CD4-positive, alpha-beta memory T cell (primary cell): ENCODE data around the gene WBP2. TPM values are rescaled to one million over a fixed set of nuclear protein-coding genes. Genes with fewer than 3 reads are reported as not detected.

ENCODE experiments used
- CTCF ChIA-PET: fragments of 350-600 bp; sonication (Branson Sonifier 250); formaldehyde crosslinking; loops from one replicate; lab custom pipeline; 2021; ENCODE audit warnings: inconsistent platforms; ENCODE audit not compliant: partially characterized antibody; lab: Charles Lee
- POLR2A ChIA-PET: fragments of 350-600 bp; sonication (Branson Sonifier 250); formaldehyde crosslinking; loops from one replicate; lab custom pipeline; 2021; ENCODE audit not compliant: partially characterized antibody; lab: Charles Lee
- DNase-seq, 5 donors: peaks; one replicate each; pipeline versions ENCODE4 v3.0.0 to v3.0.0-alpha.2; 2020 to 2022; ENCODE audit warnings: mixed read lengths in 1 of 5
- H3K27ac ChIP-seq: one replicate; pipeline ENCODE4 v1.7.0; 2013; ENCODE audit warnings: low read depth, low read length
- H3K27me3 ChIP-seq: 2 replicates; pipeline ENCODE4 v1.7.0; 2013; ENCODE audit warnings: mild to moderate bottlenecking, low read length, moderate library complexity; ENCODE audit not compliant: insufficient read depth
- H3K36me3 ChIP-seq: 2 replicates; pipeline ENCODE4 v1.7.0; 2013; ENCODE audit warnings: mild to moderate bottlenecking, low read length, moderate library complexity; ENCODE audit not compliant: insufficient read depth
- H3K4me1 ChIP-seq: 2 replicates; pipeline ENCODE4 v1.7.0; 2013; ENCODE audit warnings: mild to moderate bottlenecking, low read length, moderate library complexity; ENCODE audit not compliant: insufficient read depth
- H3K4me3 ChIP-seq, 2 donors: one replicate each; pipeline ENCODE4 v1.7.0; 2013; ENCODE audit warnings: low read length in 2 of 2, mild to moderate bottlenecking in 1 of 2
- H3K9me3 ChIP-seq, 2 donors: one replicate each; pipeline ENCODE4 v1.7.0; 2013; ENCODE audit warnings: low read length in 2 of 2, control low read depth in 1 of 2; ENCODE audit not compliant: control insufficient read depth in 1 of 2
- H3K27ac Mint-ChIP-seq, 7 donors: one replicate each; pipeline ENCODE4 v1.8.0; 2020 to 2021; ENCODE audit warnings: mixed read lengths in 7 of 7, mild to moderate bottlenecking in 6 of 7, inconsistent platforms in 3 of 7, moderate library complexity in 3 of 7
- H3K27me3 Mint-ChIP-seq, 2 donors: one replicate each; pipeline ENCODE4 v1.8.0; 2020 to 2021; ENCODE audit warnings: mixed read lengths in 2 of 2
- H3K36me3 Mint-ChIP-seq, 2 donors: one replicate each; pipeline ENCODE4 v1.8.0; 2020 to 2021; ENCODE audit warnings: mixed read lengths in 2 of 2, inconsistent platforms in 1 of 2, mild to moderate bottlenecking in 1 of 2
- H3K4me1 Mint-ChIP-seq, 4 donors: one replicate each; pipeline ENCODE4 v1.8.0; 2020 to 2021; ENCODE audit warnings: mixed read lengths in 4 of 4, mild to moderate bottlenecking in 1 of 4
- H3K4me3 Mint-ChIP-seq, 8 donors: one replicate each; pipeline ENCODE4 v1.8.0; 2020 to 2021; ENCODE audit warnings: mixed read lengths in 8 of 8, mild to moderate bottlenecking in 7 of 8, moderate library complexity in 6 of 8, inconsistent platforms in 3 of 8
- H3K9me3 Mint-ChIP-seq, 8 donors: one replicate each; pipeline ENCODE4 v1.8.0; 2020 to 2021; ENCODE audit warnings: mixed read lengths in 8 of 8, mild to moderate bottlenecking in 5 of 8, inconsistent platforms in 3 of 8, moderate library complexity in 1 of 8
- intact Hi-C: fragments of 100-400 bp; cut with micrococcal nuclease; formaldehyde crosslinking; loops from one replicate; pipeline ENCODE4 v1.15.1; 2023
- polyA plus RNA-seq, 2 donors: library from polyadenylated mRNA; unstranded; fragments of 300-500 nt; fragmentation: Illumina TruSeq; gene quantifications; one replicate each; pipeline ENCODE4 v1.2.3, GENCODE V29; 2021
- total RNA-seq, 2 experiments: library from RNA; stranded (reverse); gene quantifications; one replicate each; pipeline ENCODE4 v1.2.3, GENCODE V29; 2021

The WBP2 gene
- total and polyA plus RNA-seq, 4 experiments from 2014 or later, result 80.3 to 160 (median 143) TPM

- ChIA-PET CTCF (interaction anchor here (1.0 to 1.8 kb wide), 3 partner anchors 29 to 70 kb away, joined by 3 to 6 read pairs (median 4); no protein-coding TSS in a partner anchor), POLR2A (interaction anchor here (0.6 to 3.2 kb wide), 2 partner anchors 42 to 45 kb away, joined by 3 to 8 read pairs; no protein-coding TSS in a partner anchor)
- H3K9me3 Mint-ChIP-seq, result no peaks in the 10 kb centered on the region
- H3K9me3 ChIP-seq, result no peaks in the 10 kb centered on the region
- no peak overlapping the region for H3K4me3 ChIP-seq
- no peak overlapping the region for H3K4me3 Mint-ChIP-seq
- H3K27me3 Mint-ChIP-seq, result no peaks in the 10 kb centered on the region
- DNase-seq, result no peak
- intact Hi-C loops, result no loop called here
- peak overlapping the region in 3 of 7 donors; percentile 64 to 85 (median 83) for H3K27ac Mint-ChIP-seq
- no peaks in the 10 kb centered on the region for H3K27me3 ChIP-seq
- peaks cover 12 to 19% (median 16%) of the 10 kb centered on the region in 4 donors for H3K4me1 Mint-ChIP-seq
- no peak overlapping the region for H3K27ac ChIP-seq
- peaks cover 27 to 50% of the 10 kb centered on the region in 2 donors for H3K36me3 Mint-ChIP-seq
- H3K36me3 ChIP-seq, result peaks cover 55% of the 10 kb centered on the region
- peaks cover 18% of the 10 kb centered on the region for H3K4me1 ChIP-seq
Observed at GRCh38 chr17:75818326-75818885, 36.7 kb downstream of the WBP2 start.

GRCh38 chr17:75817571-75817970 is 37.6 kb downstream of the WBP2 start:
- DNase-seq, result no peak

GRCh38 chr17:75816693-75817092 is 38.4 kb downstream of the WBP2 start:
- intact Hi-C loops, result loop anchor here (1.0 kb wide), 1 partner anchor 20 kb away; no protein-coding TSS in a partner anchor
- CTCF ChIA-PET, result interaction anchor here (1.6 kb wide), 1 partner anchor 69 kb away, joined by 6 read pairs; no protein-coding TSS in a partner anchor

More at GRCh38 chr17:75817571-75817970, 37.6 kb downstream of the WBP2 start:
- Histone ChIP-seq H3K4me3 (no peak overlapping the region), H3K27ac (no peak overlapping the region), H3K4me1 (peaks cover 15% of the 10 kb centered on the region), H3K9me3 (no peaks in the 10 kb centered on the region), H3K36me3 (peaks cover 63% of the 10 kb centered on the region), H3K27me3 (no peaks in the 10 kb centered on the region)
- Mint-ChIP-seq H3K4me3 (no peak overlapping the region), H3K27ac (peak overlapping the region in 3 of 7 donors; percentile 12 to 67 (median 37)), H3K4me1 (peaks cover 12 to 19% (median 16%) of the 10 kb centered on the region in 4 donors), H3K27me3 (no peaks in the 10 kb centered on the region), H3K36me3 (peaks cover 27 to 54% of the 10 kb centered on the region in 2 donors), H3K9me3 (no peaks in the 10 kb centered on the region)
- intact Hi-C loops, result loop anchor here (1.0 kb wide), 1 partner anchor 21 kb away; no protein-coding TSS in a partner anchor
- ChIA-PET CTCF (interaction anchor here (1.1 to 1.8 kb wide), 2 partner anchors 13 to 64 kb away, joined by 3 to 4 read pairs; no protein-coding TSS in a partner anchor), POLR2A (interaction anchor here (1.0 to 3.2 kb wide), 2 partner anchors 12 to 41 kb away, joined by 4 to 8 read pairs; no protein-coding TSS in a partner anchor)

GRCh38 chr17:75815399-75815798 is 39.7 kb downstream of the WBP2 start:
- H3K4me1 Mint-ChIP-seq, result peaks cover 0 to 2% (median 0%) of the 10 kb centered on the region in 4 donors
- no peak overlapping the region for H3K4me3 Mint-ChIP-seq
- peaks cover 18 to 47% of the 10 kb centered on the region in 2 donors for H3K36me3 Mint-ChIP-seq
- no peaks in the 10 kb centered on the region for H3K9me3 Mint-ChIP-seq
- Histone ChIP-seq H3K36me3 (peaks cover 72% of the 10 kb centered on the region), H3K27ac (no peak overlapping the region), H3K9me3 (no peaks in the 10 kb centered on the region), H3K27me3 (no peaks in the 10 kb centered on the region), H3K4me3 (no peak overlapping the region), H3K4me1 (no peaks in the 10 kb centered on the region)
- ChIA-PET POLR2A (interaction anchor here (0.8 to 3.2 kb wide), 3 partner anchors 9 to 39 kb away, joined by 3 to 8 read pairs (median 6); no protein-coding TSS in a partner anchor), CTCF (interaction anchor here (1.0 to 1.9 kb wide), 4 partner anchors 11 to 67 kb away, joined by 3 to 7 read pairs (median 6); no protein-coding TSS in a partner anchor)
- no peak for DNase-seq
- H3K27ac Mint-ChIP-seq, result peak overlapping the region in 1 of 7 donors; percentile 1
- intact Hi-C loops, result no loop called here
- H3K27me3 Mint-ChIP-seq, result no peaks in the 10 kb centered on the region

More at GRCh38 chr17:75816693-75817092, 38.4 kb downstream of the WBP2 start:
- Histone ChIP-seq H3K36me3 (peaks cover 71% of the 10 kb centered on the region), H3K4me1 (peaks cover 6% of the 10 kb centered on the region), H3K27me3 (no peaks in the 10 kb centered on the region), H3K9me3 (no peaks in the 10 kb centered on the region), H3K27ac (no peak overlapping the region), H3K4me3 (no peak overlapping the region)
- no peak for DNase-seq
- H3K27ac Mint-ChIP-seq, result no peak overlapping the region
- no peak overlapping the region for H3K4me3 Mint-ChIP-seq
- peaks cover 5 to 10% (median 9%) of the 10 kb centered on the region in 4 donors for H3K4me1 Mint-ChIP-seq
- no peaks in the 10 kb centered on the region for H3K9me3 Mint-ChIP-seq
- no peaks in the 10 kb centered on the region for H3K27me3 Mint-ChIP-seq
- POLR2A ChIA-PET, result interaction anchor here (1.0 to 3.2 kb wide), 3 partner anchors 9 to 41 kb away, joined by 3 to 8 read pairs (median 4); no protein-coding TSS in a partner anchor
- H3K36me3 Mint-ChIP-seq, result peaks cover 27 to 52% of the 10 kb centered on the region in 2 donors

GRCh38 chr17:75814900-75815373 is 40.2 kb downstream of the WBP2 start:
- Mint-ChIP-seq H3K4me3 (no peak overlapping the region), H3K9me3 (no peaks in the 10 kb centered on the region), H3K27me3 (no peaks in the 10 kb centered on the region), H3K27ac (no peak overlapping the region), H3K4me1 (peaks cover 0 to 2% (median 0%) of the 10 kb centered on the region in 4 donors), H3K36me3 (peaks cover 17 to 49% of the 10 kb centered on the region in 2 donors)
- no peaks in the 10 kb centered on the region for H3K4me1 ChIP-seq
- ChIA-PET CTCF (interaction anchor here (1.0 to 1.9 kb wide), 4 partner anchors 11 to 67 kb away, joined by 3 to 7 read pairs (median 6); no protein-coding TSS in a partner anchor), POLR2A (interaction anchor here (0.8 to 2.0 kb wide), 2 partner anchors 10 to 39 kb away, joined by 3 to 6 read pairs; no protein-coding TSS in a partner anchor)
- no peaks in the 10 kb centered on the region for H3K9me3 ChIP-seq
- H3K4me3 ChIP-seq, result no peak overlapping the region
- no peak for DNase-seq
- H3K36me3 ChIP-seq, result peaks cover 75% of the 10 kb centered on the region
- no peaks in the 10 kb centered on the region for H3K27me3 ChIP-seq
- H3K27ac ChIP-seq, result no peak overlapping the region
- intact Hi-C loops, result no loop called here

GRCh38 chr17:75814021-75814395 is 41.1 kb downstream of the WBP2 start:
- ChIA-PET CTCF (interaction anchor here (0.6 to 1.9 kb wide), 3 partner anchors 12 to 241 kb away, joined by 3 to 7 read pairs (median 3); no protein-coding TSS in a partner anchor), POLR2A (interaction anchor here (1.3 to 2.2 kb wide), 4 partner anchors 8 to 82 kb away, joined by 3 to 7 read pairs (median 4); partner anchors contain the start of genes TRIM65 and WBP2)
- Histone ChIP-seq H3K9me3 (no peaks in the 10 kb centered on the region), H3K27ac (no peak overlapping the region), H3K4me3 (no peak overlapping the region), H3K36me3 (peaks cover 76% of the 10 kb centered on the region), H3K4me1 (no peaks in the 10 kb centered on the region), H3K27me3 (no peaks in the 10 kb centered on the region)
- intact Hi-C loops, result no loop called here
- H3K36me3 Mint-ChIP-seq, result peaks cover 10 to 43% of the 10 kb centered on the region in 2 donors
- peak overlapping the region in 1 of 7 donors; percentile 32 for H3K27ac Mint-ChIP-seq
- H3K4me3 Mint-ChIP-seq, result no peak overlapping the region
- no peaks in the 10 kb centered on the region for H3K4me1 Mint-ChIP-seq
- H3K27me3 Mint-ChIP-seq, result no peaks in the 10 kb centered on the region
- no peak for DNase-seq
- H3K9me3 Mint-ChIP-seq, result no peaks in the 10 kb centered on the region
